GM13976 (cell line): ENCODE data around the gene CCDC8.
"Not testable (repeated sequence)": the region's sequence is repeated elsewhere in the genome, so short reads cannot be mapped to it uniquely, and the experiment has no call there.

Experiments
- DNase-seq: peaks from one replicate; pipeline ENCODE4 v3.0.0; 2012; ENCODE audit warnings: low spot score
- CTCF ChIP-seq: IDR thresholded peaks from 2 replicates; pipeline ENCODE4 v1.5.1; 2012; ENCODE audit warnings: borderline replicate concordance, mild to moderate bottlenecking; ENCODE audit not compliant: insufficient read depth; ENCODE audit errors: extremely low read depth, missing control alignments, control extremely low read depth
- in situ Hi-C: fragments of 300-500 bp; cut with MboI; formaldehyde crosslinking; loops from one replicate; pipeline ENCODE4 v1.12.0; 2022; ENCODE audit warnings: low sequenced_read_pairs, mixed read lengths, inconsistent platforms; ENCODE audit not compliant: unreplicated experiment

The CCDC8 gene

GRCh38 chr19:46381756-46382345 lies 31.5 kb downstream of the CCDC8 start:
- DNase-seq, result no peak
- in situ Hi-C loops, result no loop called here
- TF ChIP-seq CTCF, result no peak

GRCh38 chr19:46381346-46381745 lies 32.0 kb downstream of the CCDC8 start:
- in situ Hi-C loops, result no loop called here
- no peak for TF ChIP-seq CTCF
- no peak for DNase-seq

- TF ChIP-seq CTCF, result no peak
- DNase-seq, result no peak
- in situ Hi-C loops, result no loop called here
Observed at GRCh38 chr19:46380690-46381089, 32.7 kb downstream of the CCDC8 start.

GRCh38 chr19:46378268-46378667 lies 35.1 kb downstream of the CCDC8 start:
- in situ Hi-C loops, result no loop called here
- DNase-seq, result no peak

GRCh38 chr19:46376241-46377153 lies 36.9 kb downstream of the CCDC8 start:
- no peak for DNase-seq
- TF ChIP-seq CTCF, result no peak
- in situ Hi-C loops, result no loop called here

More at GRCh38 chr19:46378268-46378667, 35.1 kb downstream of the CCDC8 start:
- no peak for TF ChIP-seq CTCF

GRCh38 chr19:46375476-46376067 lies 37.8 kb downstream of the CCDC8 start:
- DNase-seq, in situ Hi-C loops: not testable (repeated sequence)

- DNase-seq, result no peak
- in situ Hi-C loops, result no loop called here
- no peak for TF ChIP-seq CTCF
Observed at GRCh38 chr19:46374536-46375475, 38.6 kb downstream of the CCDC8 start.
